NCI-H345 (cell line): ENCODE data around the gene FTL.
A peak's percentile ranks its signal among the peaks of the same experiment; 100 is the strongest.

ENCODE experiments used
- DNase-seq: peaks from one replicate; lab custom pipeline; 2025; lab: John Stamatoyannopoulos, UW

Gene FTL

DNA sequence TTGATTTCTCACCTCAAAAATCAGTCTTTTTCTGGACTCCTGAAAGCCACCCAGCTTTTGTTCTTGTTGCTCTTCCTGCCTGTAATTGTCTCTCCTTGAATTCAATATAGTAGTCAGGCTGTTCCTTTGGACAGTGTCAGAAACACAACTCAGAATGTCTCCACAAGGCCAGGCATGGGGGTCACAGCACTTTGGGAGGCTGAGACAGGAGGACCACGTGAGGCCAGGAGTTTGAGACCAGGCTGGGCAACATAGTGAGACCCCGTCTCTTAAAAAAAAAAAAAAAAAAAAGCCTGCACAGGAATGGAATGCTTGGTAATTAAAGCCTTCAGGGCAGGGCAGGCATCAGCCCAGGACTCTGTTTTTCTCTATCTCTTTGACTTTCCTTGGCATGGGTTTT is 19.3 kb upstream of the FTL start:
- no peak for DNase-seq

DNA sequence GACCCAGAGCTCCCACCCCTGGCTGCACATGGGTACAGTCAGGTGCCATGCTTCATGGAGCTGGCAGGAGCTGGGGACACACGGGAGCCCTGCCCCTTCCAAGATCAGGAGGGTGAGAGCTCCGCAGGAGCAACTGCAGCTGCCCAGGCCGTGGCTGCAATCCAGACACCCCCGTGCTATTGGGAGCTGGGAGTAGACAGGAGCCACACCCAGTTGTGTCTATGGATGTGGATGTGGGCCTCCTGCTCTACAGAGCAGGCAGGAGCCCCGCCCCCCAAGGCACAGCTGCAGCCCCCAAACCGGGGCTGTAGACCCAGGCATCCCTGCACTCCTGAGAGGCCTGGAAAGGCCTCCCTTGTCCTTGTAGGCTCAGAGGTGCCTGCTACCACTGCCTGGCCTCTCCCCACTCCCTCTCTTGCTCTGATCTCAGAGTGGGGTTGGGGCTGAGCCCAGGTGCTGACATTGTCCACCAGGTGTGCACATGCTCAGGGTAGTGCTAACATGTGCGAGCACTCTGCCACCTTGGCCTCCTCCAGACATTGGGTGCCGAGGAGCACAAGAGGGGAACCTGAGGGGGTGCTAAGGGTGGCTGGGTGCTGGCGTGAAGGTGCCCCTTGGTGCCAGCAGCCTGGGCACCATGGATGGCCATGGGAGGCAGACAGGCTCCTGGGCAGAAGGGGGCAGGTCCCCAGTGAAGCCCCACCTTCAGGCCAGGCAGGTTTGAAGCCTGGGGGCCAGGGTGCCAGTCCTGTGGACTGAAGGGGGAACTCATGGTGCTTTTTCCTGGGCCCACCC is 18.4 kb upstream of the FTL start:
- DNase-seq, result no peak

DNA sequence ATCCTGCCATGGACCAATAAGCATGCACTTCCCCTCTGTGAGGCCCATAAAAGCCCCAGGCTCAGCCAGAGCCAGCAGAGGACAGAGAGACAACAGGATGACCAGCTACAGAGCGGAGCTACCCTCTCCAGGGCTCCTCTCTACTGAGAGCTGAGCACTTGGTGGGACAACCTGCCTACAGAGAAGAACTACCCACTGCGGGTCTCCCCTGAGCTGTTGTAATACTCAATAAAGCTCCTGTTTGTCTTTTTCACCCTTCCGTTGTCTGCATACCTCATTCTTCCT is 17.9 kb upstream of the FTL start:
- no peak for DNase-seq

DNA sequence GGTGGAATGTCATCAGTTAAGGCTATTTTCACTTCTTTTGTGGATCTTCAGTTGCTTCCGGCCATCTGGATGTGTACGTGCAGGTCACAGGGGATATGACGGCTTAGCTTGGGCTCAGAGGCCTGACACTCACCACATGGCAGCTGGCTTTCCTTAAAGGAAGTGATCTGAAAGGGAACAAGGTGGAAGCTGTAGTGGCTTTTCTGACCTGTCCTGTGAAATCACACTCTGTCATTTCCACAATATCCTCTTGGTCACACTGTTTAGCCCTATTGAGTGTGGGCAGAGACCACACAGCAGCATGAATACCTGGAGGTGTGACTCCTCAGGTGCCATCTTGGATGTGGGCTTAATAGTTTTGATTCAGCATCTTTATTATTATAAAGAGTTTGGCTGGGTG is 14.9 kb upstream of the FTL start:
- DNase-seq, result no peak

DNA sequence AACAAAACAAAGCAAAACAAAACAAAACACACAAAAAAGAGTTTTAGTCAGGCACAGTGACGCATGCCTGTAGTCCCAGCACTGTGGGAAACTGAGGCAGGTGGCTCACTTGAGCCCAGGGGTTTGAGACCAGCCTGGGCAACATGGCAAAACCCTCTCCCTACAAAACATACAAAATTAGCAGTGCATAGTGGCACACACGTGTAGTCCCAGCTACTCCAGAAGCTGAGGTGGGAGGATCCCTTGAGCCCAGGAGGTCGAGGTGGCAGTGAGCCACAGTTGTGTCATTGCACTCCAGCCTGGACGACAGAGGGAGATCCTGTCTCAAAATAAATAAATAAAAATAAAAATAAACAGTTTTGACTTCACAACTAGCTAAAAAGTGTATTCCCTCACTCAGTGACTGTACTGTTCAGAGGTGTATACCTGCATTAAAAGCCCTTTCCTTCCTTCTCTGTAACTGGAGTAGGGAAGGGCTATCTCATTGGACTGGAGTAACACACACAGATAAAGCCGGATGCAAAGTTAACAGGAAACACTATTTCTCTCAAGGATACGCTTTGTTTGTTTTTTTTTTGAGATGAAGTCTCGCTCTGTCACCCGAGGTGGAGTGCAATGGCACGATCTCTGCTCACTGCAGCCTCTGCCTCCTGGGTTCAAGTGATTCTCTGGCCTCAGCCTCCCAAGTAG is 14.1 kb upstream of the FTL start:
- no peak for DNase-seq

DNA sequence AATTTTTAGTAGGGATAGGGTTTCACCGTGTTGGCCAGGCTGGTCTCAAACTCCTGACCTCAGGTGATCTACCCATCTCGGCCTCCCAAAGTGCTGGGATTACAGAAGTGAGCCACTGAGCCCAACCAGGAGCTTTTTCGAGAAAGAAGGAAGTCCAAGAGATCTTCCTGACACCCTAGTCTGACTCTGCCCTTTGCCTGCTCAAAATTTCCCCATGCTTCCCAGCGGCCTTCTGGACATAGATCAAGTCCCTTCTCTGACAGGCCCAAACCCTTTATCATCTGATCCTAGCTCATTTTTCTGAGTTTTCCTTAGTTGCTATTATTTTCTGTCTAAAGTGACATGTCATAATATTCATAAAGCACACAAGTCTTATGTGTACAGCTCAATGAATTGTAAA is 12.0 kb upstream of the FTL start:
- no peak for DNase-seq

DNA sequence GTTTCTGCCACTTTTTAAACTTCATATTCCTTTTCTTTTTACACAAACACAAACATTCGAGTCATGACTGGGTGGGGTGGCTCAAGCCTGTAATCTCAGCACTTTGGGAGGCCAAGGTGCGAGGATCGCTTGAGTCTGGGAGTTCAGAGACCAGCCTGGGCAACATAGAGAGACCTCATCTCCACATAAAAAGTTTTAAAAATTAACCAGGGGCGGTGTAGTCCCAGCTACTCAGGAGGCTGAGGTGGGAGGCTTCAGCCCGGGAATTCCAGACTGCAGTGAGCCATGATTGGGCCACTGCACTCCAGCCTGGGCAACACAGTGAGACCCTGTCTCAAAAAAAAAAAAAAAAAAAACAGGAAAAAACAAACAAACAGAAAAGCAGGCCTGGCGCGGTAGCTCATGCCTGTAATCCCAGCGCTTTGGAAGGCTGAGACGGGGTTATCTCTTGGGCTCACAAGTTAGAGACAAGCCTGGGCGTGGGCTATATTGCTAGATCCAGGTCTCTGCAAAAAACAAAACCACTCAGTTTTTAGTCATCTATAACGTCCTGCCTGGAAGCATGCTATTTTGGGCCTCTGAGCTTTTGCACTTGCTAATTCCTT is 11.0 kb upstream of the FTL start:
- no peak for DNase-seq

DNA sequence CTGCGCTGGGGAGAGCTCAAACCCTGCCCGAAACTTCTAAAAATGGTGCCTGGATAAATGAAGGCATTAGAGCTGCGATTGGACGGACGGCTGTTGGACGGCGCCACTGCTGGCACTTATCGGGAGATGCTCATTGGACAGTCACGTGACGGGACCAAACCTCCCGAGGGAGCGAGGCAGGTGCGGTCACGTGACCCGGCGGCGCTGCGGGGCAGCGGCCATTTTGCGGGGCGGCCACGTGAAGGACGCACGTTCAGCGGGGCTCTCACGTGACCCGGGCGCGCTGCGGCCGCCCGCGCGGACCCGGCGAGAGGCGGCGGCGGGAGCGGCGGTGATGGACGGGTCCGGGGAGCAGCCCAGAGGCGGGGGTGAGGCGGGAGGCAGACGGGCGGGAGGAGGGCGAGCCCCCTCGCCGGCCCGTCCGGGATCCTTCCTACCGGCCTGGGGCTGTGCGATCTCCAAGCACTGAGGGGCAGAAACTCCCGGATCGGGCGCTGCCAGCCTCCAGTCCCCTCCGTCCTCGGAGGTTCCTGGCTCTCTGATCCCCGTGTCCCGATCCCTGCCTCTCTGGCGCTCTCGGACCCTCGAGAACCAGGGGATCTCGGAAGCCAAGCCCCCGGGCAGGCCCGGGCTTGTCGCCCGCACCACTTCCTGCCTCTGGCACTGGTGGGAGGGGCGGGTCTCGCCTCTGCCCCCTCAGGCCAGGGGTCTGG is 10.4 kb upstream of the FTL start, which contains the start of gene BAX:
TSS of gene BAX (plus strand) at position 281 of the 713 bp plus-strand sequence. CDS start at position 335, 54 bp downstream.
- DNase-seq, result peak; percentile 95

DNA sequence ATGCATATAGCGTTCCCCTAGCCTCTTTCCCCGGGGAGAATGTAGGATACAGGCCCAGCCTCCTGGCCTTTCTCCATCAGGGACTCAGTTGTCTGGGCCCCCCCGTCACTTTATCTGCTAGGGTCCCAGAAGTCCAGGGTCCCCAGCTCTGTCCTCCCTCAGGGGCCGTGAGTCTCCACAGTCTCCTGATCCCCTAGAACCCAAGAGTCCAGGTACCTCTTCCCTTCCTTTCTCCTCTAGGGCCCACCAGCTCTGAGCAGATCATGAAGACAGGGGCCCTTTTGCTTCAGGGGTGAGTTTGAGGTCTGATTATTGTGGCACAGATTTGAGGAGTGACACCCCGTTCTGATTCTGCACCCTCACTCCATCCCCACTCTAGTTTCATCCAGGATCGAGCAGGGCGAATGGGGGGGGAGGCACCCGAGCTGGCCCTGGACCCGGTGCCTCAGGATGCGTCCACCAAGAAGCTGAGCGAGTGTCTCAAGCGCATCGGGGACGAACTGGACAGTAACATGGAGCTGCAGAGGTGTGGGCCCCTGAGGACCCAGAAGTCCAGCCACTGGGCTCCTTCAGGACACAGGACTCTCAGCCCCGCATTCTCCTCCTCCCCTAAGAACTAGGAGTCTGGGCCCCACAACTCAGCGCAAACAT is 9.7 kb upstream of the FTL start:
- DNase-seq, result no peak

DNA sequence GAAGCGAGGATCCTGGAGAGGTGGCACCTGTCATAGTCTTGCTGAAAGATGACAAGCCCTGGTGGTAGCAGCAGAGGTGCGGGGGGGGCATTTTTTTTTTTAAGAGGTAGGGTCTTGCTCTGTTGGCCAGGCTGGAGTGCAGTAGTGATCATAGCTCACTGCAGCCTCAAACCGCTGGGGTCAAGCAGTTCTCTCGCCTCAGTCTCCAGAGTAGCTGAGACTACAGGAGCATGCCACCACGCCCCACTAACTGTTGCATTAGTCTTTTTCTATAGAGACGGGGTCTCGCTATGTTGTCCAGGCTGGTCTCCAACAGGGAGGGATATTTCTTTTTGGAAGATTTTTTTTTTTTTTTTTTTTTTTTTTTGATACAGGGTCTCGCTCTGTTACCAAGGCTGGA is 7.1 kb upstream of the FTL start:
- DNase-seq, result no peak

DNA sequence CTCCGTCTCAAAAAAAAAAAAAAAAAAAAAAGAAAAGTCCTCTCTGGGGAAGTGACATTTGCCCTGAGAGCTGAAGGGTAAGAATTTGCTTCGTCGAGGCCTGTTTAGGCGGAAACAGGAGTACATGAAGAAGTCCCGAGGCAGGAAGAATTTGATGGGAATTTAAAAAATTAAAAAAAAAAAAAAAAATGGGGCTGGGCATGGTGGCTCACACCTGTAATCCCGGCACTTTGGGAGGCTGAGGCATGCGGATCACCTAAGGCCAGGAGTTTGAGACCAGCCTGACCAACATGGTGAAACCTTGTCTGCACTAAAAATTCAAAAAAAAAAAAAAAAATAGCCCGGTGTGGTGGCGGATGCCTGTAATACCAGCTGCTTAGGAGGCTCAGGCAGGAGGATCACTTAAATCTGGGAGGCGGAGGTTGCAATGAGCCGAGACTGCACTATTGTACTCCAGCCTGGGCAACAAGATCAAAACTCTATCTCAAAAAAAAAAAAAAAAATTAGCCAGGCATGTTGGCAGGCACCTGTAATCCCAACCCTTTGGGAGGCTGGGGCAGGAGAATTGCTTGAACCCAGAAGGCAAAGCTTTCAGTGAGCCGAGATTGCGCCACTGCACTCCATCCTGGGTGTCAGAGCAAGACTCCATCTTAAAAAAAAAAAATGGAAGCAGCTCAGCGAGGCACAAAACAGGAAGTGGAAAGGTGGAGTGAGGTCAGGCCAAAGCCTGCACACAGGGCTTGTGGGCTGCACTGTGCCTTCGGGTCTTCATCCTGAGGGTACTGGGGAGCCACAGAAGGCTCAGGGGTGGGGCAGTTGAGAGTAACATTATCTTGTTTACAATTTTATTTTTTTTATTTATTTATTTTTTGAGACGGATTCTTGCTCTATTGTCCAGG is 5.5 kb upstream of the FTL start:
- no peak for DNase-seq

DNA sequence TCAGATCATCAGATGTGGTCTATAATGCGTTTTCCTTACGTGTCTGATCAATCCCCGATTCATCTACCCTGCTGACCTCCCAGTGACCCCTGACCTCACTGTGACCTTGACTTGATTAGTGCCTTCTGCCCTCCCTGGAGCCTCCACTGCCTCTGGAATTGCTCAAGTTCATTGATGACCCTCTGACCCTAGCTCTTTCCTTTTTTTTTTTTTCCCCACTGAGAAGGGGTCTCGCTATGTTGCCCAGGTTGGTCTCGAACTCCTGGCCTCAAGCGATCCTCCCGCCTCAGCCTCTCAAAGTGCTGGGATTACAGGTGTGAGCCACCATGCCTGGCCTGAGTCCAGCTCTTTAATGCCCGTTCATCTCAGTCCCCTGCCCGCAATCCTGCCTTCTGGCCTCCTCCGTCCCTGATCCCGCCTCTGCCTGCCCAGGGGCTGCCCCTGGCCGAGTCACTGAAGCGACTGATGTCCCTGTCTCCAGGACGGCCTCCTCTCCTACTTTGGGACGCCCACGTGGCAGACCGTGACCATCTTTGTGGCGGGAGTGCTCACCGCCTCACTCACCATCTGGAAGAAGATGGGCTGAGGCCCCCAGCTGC is 4.0 kb upstream of the FTL start:
- no peak for DNase-seq

DNA sequence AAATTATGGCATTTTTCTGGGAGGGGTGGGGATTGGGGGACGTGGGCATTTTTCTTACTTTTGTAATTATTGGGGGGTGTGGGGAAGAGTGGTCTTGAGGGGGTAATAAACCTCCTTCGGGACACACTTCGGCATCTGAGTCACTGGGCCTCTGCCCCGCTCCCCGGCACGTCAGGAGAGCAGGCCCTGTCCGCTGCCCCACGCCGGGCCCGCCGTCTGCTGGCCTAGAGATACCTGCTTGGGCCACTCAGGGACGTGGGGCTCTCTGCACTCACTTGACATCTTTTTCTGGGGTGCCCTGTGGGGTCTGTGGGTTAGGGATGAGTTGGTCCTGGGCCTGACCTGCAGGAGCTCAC is 3.5 kb upstream of the FTL start:
- no peak for DNase-seq

DNA sequence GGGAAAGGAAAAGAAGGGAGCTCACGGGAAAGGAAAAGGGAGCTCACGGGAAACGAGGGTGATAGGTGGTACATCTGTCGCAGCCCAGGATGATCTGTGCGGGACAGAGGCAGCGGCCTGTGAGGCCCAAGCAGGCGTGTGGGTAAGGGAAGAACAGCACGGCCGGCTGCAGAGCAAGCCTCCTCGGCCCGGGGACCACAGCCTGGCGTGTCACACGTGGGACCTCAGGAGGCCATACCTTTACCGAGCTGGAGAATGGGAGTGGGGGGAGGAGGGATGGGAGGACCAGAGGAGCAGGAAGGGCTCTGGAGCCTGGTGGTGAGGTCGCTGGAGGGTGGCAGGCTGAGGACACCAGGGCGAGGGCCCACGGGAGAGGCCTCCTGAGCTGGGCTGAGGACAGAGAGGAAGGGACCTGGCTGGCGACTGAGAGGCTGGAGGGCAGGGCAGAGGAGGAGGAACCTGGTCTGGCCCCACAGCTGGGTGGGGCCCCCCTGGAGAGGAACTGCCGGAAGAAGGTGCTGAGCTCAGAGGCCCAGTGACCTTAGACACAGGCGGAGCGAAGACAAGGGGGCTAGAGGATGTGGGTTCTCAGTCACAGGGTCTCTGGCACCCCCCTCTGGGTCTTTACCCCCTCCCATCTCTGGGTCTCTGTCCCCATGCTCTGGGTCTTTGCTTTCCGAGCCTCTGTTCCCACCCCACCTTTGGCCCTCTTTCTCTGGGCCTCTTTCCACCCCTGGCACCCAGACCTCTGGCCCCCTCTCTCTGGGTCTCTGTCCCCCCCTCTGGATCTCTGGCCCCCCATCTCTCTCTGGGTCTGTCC is 2.9 kb upstream of the FTL start:
- DNase-seq, result no peak

DNA sequence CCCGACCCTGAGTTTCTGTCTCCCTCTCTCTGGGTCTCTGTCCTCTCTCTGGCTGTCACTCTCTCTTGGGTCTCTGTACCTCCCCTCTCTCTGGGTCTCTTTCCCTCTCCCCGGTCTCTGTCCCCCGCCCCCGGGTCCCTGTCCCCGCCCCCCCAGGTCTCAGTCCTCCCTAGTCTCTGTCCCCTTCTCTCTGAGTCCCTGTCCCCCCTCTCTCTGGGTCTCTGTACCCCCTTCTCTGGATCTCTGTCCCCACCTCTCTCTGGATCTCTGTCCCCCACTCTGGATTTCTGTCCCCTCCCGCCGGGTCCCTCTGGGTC is 2.3 kb upstream of the FTL start:
- DNase-seq, result no peak

DNA sequence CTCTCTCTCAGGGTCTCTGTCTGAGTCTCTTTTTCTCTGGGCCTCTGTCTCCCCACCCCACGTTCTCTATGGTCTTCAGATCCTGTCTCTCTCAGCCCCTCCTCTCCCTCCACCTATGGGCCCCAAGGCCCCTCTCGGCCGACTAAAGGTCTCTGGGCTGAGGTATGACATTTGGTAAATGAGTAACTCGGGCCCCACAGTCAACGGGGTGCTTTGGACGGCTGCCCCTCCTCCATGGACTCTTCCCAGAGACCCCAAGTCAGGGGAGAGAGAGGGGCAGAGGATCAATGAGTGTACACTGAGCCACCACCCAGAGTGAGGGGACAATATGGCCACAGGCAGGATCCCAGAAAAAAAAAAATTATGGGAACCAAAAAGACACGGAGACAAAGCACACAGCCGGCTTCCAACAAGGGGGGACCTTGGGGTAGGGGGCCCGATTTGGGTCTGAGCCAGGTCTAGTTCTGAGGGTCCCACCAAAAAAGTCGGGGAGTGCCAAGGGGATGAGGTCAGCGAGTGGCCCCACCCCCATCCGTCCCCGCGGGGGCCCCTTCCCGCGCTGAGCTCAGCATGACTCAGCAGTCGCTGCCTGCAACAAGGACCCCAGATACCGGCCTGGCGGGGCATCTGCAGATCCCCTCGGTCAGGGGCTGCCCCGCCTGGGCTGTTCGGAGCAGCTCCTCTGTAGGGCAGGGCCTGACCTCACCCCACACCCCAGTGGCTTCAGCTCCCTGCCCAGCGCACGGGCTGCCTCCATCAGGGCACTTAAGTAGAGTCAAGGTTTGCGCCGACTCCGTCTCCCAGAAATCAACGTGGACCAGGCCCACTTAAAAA is 1.5 kb upstream of the FTL start:
- DNase-seq, result no peak

DNA sequence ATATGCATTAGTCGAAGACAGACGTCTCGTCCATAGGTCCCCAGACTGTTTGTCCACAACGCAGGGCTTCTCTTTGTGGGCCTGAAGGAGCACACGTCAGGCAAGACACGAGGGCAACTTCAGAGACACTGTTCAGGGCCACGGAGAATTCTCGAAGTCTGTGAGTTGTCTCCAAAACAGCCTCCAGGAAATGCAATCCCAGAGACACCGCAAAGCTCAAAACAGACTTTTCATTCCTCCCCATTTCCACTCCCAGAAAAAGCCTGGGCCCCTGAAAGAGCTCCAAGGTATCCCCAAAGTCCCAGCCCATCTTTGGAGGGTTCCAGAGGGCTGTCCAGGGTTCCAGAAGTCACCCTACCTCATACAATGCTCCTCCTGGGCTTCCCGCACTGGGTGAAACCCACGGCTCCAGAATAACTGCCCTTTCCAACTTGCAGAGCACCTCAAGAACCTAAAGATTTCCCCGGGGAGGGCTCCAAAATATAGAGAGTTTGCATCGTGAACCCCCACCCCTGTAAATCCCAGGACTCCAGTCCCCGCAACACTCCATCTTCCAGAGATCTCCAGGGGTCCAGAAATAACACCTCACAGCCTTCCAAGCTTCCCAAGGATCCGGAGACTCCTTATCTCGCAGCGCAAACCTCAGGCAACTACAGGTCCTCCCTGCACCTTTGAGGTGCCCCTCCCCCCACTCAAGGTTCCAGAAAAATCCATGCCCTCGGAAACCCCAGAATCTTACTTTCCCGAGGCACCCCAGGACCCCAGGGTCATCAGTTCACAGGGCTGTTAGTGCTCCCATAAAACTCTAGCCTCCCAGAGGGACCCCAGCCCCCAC is 687 bp upstream of the FTL start:
- DNase-seq, result no peak

DNA sequence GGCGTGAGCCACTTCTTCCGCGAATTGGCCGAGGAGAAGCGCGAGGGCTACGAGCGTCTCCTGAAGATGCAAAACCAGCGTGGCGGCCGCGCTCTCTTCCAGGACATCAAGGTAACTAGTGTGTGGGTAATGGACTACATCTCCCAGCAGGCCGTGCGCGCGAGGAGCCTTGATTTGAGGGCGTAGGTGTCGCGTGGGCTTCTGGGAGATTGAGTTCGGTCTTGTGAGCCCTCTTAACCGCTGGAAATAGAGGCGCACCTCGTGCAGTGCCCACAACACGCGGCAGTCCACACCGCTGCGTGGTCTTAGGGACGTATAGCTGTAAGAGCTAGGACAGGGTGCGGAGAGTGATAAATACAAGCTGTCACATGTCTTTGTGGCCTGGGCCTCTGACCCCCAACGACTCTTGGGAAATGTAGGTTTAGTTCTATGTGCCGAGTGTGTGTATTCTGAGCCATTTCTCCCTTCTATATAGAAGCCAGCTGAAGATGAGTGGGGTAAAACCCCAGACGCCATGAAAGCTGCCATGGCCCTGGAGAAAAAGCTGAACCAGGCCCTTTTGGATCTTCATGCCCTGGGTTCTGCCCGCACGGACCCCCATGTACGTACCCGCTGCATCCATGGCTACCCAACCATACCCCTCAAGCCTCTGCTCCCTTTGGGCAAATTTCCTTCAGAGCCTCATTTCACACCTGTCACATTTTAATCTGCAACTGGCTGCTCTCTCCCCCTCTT is 864 bp downstream of the FTL start:
- peak; percentile 87 for DNase-seq
